Adrenal gland (tissue), 5 donors: ENCODE data around the gene PI4K2A.
"Not testable (repeated sequence)": the region's sequence is repeated elsewhere in the genome, so short reads cannot be mapped to it uniquely, and the experiment has no call there.

Experiments
- POLR2A ChIP-seq, 2 donors: fragments of 450-650 bp; IDR thresholded peaks; one replicate each; pipeline ENCODE4 v1.6.1; 2017; ENCODE audit warnings: antibody characterized with exemption in 2 of 2, mild to moderate bottlenecking in 2 of 2, moderate library complexity in 1 of 2
- TF ChIP-seq, protein P1 (sequence below), 6 experiments: fragments of 450-650 bp in 4 of 6; fragments of 200-600 bp in 2 of 6; sonication (generic) in 1 of 6; IDR thresholded peaks; 1 replicate in 5 of 6; 2 replicates in 1 of 6; pipeline versions ENCODE4 v1.5.1 to v1.8.0; 2016 to 2021; ENCODE audit warnings: antibody characterized with exemption in 6 of 6, mild to moderate bottlenecking in 2 of 6, moderate library complexity in 1 of 6
- donor health status: DM: no; HTN: no; CAD: no.

DNA sequence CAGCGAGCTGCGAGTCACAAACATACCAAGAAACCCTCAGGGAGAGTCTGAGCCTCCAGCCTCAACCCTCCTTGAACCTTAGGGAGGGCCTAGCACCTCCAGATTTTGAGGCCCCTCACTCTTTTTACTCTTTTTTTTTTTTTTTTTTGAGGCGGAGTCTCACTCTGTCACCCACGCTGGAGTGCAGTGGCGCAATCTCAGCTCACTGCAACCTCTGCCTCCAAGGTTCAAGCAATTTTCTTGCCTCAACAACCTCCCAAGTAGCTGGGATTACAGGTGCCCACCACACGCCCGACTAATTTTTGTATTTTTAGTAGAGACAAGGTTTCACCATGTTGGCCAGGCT, 43.9 kb downstream of the PI4K2A start:
- TF ChIP-seq, protein P1, sequence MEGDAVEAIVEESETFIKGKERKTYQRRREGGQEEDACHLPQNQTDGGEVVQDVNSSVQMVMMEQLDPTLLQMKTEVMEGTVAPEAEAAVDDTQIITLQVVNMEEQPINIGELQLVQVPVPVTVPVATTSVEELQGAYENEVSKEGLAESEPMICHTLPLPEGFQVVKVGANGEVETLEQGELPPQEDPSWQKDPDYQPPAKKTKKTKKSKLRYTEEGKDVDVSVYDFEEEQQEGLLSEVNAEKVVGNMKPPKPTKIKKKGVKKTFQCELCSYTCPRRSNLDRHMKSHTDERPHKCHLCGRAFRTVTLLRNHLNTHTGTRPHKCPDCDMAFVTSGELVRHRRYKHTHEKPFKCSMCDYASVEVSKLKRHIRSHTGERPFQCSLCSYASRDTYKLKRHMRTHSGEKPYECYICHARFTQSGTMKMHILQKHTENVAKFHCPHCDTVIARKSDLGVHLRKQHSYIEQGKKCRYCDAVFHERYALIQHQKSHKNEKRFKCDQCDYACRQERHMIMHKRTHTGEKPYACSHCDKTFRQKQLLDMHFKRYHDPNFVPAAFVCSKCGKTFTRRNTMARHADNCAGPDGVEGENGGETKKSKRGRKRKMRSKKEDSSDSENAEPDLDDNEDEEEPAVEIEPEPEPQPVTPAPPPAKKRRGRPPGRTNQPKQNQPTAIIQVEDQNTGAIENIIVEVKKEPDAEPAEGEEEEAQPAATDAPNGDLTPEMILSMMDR (IDR thresholded peaks at IDR 0.05): not testable (repeated sequence)
- TF ChIP-seq POLR2A (IDR thresholded peaks at IDR 0.05): not testable (repeated sequence)
